Loucy (cell line): ENCODE measurements around the gene BMF.
A peak's percentile ranks its signal among the peaks of the same experiment; 100 is the strongest.

Source experiments
- H2AFZ ChIP-seq: fragments of 200-600 bp; sonication (generic); 2 replicates; pipeline ENCODE4 v1.6.0; 2016; ENCODE audit warnings: antibody characterized with exemption, mild to moderate bottlenecking, low read length, moderate library complexity
- H3F3A ChIP-seq: fragments of 200-600 bp; 2 replicates; pipeline ENCODE4 v1.6.0; 2016; ENCODE audit warnings: antibody characterized with exemption, low read depth, mild to moderate bottlenecking
- H3K27me3 ChIP-seq: fragments of 200-600 bp; sonication (generic); 2 replicates; pipeline ENCODE4 v1.6.1; 2014; ENCODE audit warnings: low read length, mild to moderate bottlenecking; ENCODE audit not compliant: insufficient read depth, poor library complexity, severe bottlenecking
- H3K36me3 ChIP-seq: fragments of 200-600 bp; sonication (generic); 2 replicates; pipeline ENCODE4 v1.6.1; 2016; ENCODE audit warnings: low read length; ENCODE audit not compliant: insufficient read depth
- H3K4me1 ChIP-seq: fragments of 200-600 bp; sonication (generic); 2 replicates; pipeline ENCODE4 v1.5.1; 2014; ENCODE audit warnings: low read length, mild to moderate bottlenecking; ENCODE audit not compliant: insufficient read depth, poor library complexity, severe bottlenecking
- H3K4me2 ChIP-seq: fragments of 200-600 bp; sonication (generic); 2 replicates; pipeline ENCODE4 v1.6.0; 2014; ENCODE audit warnings: antibody characterized with exemption, low read length, low read depth, mild to moderate bottlenecking; ENCODE audit not compliant: poor library complexity, severe bottlenecking
- H3K4me3 ChIP-seq: fragments of 200-600 bp; sonication (generic); 2 replicates; pipeline ENCODE4 v1.5.1; 2014; ENCODE audit warnings: low read length, mild to moderate bottlenecking, mixed read lengths; ENCODE audit not compliant: poor library complexity, severe bottlenecking
- H3K79me2 ChIP-seq: fragments of 200-600 bp; sonication (generic); 2 replicates; pipeline ENCODE4 v1.6.1; 2014; ENCODE audit warnings: low read length; ENCODE audit not compliant: insufficient read depth
- H3K9ac ChIP-seq: fragments of 200-600 bp; sonication (generic); 2 replicates; pipeline ENCODE4 v1.6.0; 2014; ENCODE audit warnings: mild to moderate bottlenecking, low read depth, low read length, moderate library complexity; ENCODE audit not compliant: poor library complexity, severe bottlenecking
- H3K9me2 ChIP-seq: fragments of 200-600 bp; sonication (generic); replicated peaks from 2 replicates; pipeline ENCODE4 v1.6.1; 2016; ENCODE audit warnings: low read depth, low read length, mixed read lengths
- H3K9me3 ChIP-seq: fragments of 200-600 bp; sonication (generic); 2 replicates; pipeline ENCODE4 v1.6.1; 2014; ENCODE audit warnings: mild to moderate bottlenecking, antibody characterized with exemption, low read length, low read depth; ENCODE audit not compliant: insufficient read depth
- H4K20me1 ChIP-seq: fragments of 200-600 bp; sonication (generic); 2 replicates; pipeline ENCODE4 v1.6.0; 2014; ENCODE audit warnings: antibody characterized with exemption, low read length, mild to moderate bottlenecking; ENCODE audit not compliant: insufficient read depth, poor library complexity, severe bottlenecking
- CTCF ChIP-seq: fragments of 200-600 bp; sonication (generic); conservative IDR thresholded peaks from 2 replicates; pipeline ENCODE4 v1.5.1; 2014; ENCODE audit warnings: mild to moderate bottlenecking, antibody characterized with exemption, low read length
- EZH2phosphoT487 ChIP-seq: fragments of 200-600 bp; IDR thresholded peaks from 2 replicates; pipeline ENCODE4 v1.6.1; 2018; ENCODE audit warnings: antibody characterized with exemption, mild to moderate bottlenecking, moderate library complexity, borderline replicate concordance

Gene BMF

GRCh38 chr15:40038275-40038637 lies 70.4 kb downstream of the BMF start:
- Histone ChIP-seq H3K4me3 (peak overlapping the region; percentile 95), H3K9me3 (no peaks in the 10 kb centered on the region), H3K9ac (peak overlapping the region; percentile 86), H3K79me2 (peaks cover 44% of the 10 kb centered on the region), H3K9me2 (no peaks in the 10 kb centered on the region), H3F3A (no peaks in the 10 kb centered on the region), H3K4me2 (peak overlapping the region; percentile 90), H4K20me1 (peaks cover 26% of the 10 kb centered on the region), H3K36me3 (peaks cover 33% of the 10 kb centered on the region), H3K4me1 (peaks cover 24% of the 10 kb centered on the region), H2AFZ (peak overlapping the region; percentile 99), H3K27me3 (no peaks in the 10 kb centered on the region)
- TF ChIP-seq CTCF, result no peak
- no peak for TF ChIP-seq EZH2phosphoT487
